H1 (cell line): ENCODE measurements around the gene CHST11. TPM values are rescaled to one million over a fixed set of nuclear protein-coding genes. Genes with fewer than 3 reads are reported as not detected.

Experiments used
- CTCF ChIA-PET: fragments of 300-600 bp; sonication (Branson Sonifier 250); formaldehyde crosslinking; loops from one replicate; lab custom pipeline; 2021; ENCODE audit not compliant: partially characterized antibody; lab: Charles Lee
- POLR2A ChIA-PET: fragments of 300-600 bp; sonication (Branson Sonifier 250); formaldehyde crosslinking; loops from one replicate; lab custom pipeline; 2021; ENCODE audit warnings: inconsistent platforms; ENCODE audit not compliant: partially characterized antibody; lab: Charles Lee
- DNase-seq, 2 experiments: peaks; one replicate each; pipeline versions ENCODE4 v3.0.0 to v3.0.0-alpha.2; 2010 to 2022; ENCODE audit warnings: low spot score in 2 of 2, low read depth in 1 of 2, mixed read lengths in 1 of 2
- FAIRE-seq: peaks from 2 replicates; lab custom pipeline; 2011; peaks lifted over from hg19 to GRCh38; lab: Jason Lieb, UNC
- H2AFZ ChIP-seq: 2 replicates; pipeline ENCODE4 v1.8.1; 2012; ENCODE audit warnings: low read length, inconsistent platforms
- H2AK5ac ChIP-seq: 2 replicates; pipeline ENCODE4 v1.6.1; 2013; ENCODE audit warnings: low read depth, low read length
- H2BK120ac ChIP-seq: replicated peaks from 2 replicates; pipeline ENCODE3; 2013; ENCODE audit warnings: low read depth, low read length, inconsistent platforms
- H2BK12ac ChIP-seq: 2 replicates; pipeline ENCODE4 v1.6.1; 2013; ENCODE audit warnings: low read depth, low read length
- H2BK15ac ChIP-seq: 2 replicates; pipeline ENCODE4 v1.6.1; 2013; ENCODE audit warnings: low read length
- H2BK20ac ChIP-seq: 2 replicates; pipeline ENCODE4 v1.6.1; 2013; ENCODE audit warnings: low read length
- H2BK5ac ChIP-seq: 2 replicates; pipeline ENCODE4 v1.6.1; 2013; ENCODE audit warnings: low read depth, low read length
- H3K14ac ChIP-seq: 2 replicates; pipeline ENCODE4 v1.6.1; 2013; ENCODE audit warnings: inconsistent platforms; ENCODE audit not compliant: insufficient read length
- H3K18ac ChIP-seq: 2 replicates; pipeline ENCODE4 v1.6.1; 2013; ENCODE audit warnings: low read length; ENCODE audit errors: extremely low read depth
- H3K23ac ChIP-seq: 2 replicates; pipeline ENCODE4 v1.6.1; 2013; ENCODE audit warnings: inconsistent platforms; ENCODE audit not compliant: insufficient read length
- H3K23me2 ChIP-seq: 2 replicates; pipeline ENCODE4 v1.6.1; 2013; ENCODE audit warnings: low read depth, low read length
- H3K27ac ChIP-seq: 2 replicates; pipeline ENCODE4 v1.6.1; 2011; ENCODE audit warnings: low read depth, low read length, inconsistent platforms
- H3K27me3 ChIP-seq, 4 experiments: replicated peaks in 1 of 4; 1 replicate in 1 of 4; 2 replicates in 3 of 4; pipeline versions ENCODE4 v1.6.1 to v1.8.1; 2011 to 2013; ENCODE audit warnings: low read length in 3 of 4, mild to moderate bottlenecking in 3 of 4, inconsistent platforms in 2 of 4, mixed read lengths in 2 of 4, moderate library complexity in 1 of 4; ENCODE audit not compliant: control insufficient read depth in 3 of 4, insufficient read depth in 3 of 4; ENCODE audit errors: extremely low read depth in 1 of 4
- H3K36me3 ChIP-seq, 4 experiments: 2 replicates each; pipeline versions ENCODE4 v1.6.1 to v1.8.1; 2011 to 2013; ENCODE audit warnings: mild to moderate bottlenecking in 4 of 4, low read length in 3 of 4, moderate library complexity in 2 of 4, control low read depth in 1 of 4, inconsistent platforms in 1 of 4; ENCODE audit not compliant: insufficient read depth in 4 of 4, control insufficient read depth in 2 of 4
- H3K4ac ChIP-seq: replicated peaks from 2 replicates; pipeline ENCODE3; 2013; ENCODE audit warnings: low read length, low read depth, mixed read lengths, inconsistent platforms; ENCODE audit not compliant: insufficient read length
- H3K4me1 ChIP-seq, 4 experiments: replicated peaks in 1 of 4; 1 replicate in 1 of 4; 2 replicates in 3 of 4; pipeline versions ENCODE4 v1.6.1 to v1.8.1; 2011 to 2013; ENCODE audit warnings: low read length in 3 of 4, inconsistent platforms in 2 of 4, mixed read lengths in 1 of 4; ENCODE audit not compliant: insufficient read depth in 4 of 4, control insufficient read depth in 3 of 4
- H3K4me2 ChIP-seq, 2 experiments: 2 replicates each; pipeline versions ENCODE4 v1.6.1 to v1.8.1; 2011 to 2013; ENCODE audit warnings: low read depth in 2 of 2, low read length in 2 of 2, control low read depth in 1 of 2, inconsistent platforms in 1 of 2, mild to moderate bottlenecking in 1 of 2; ENCODE audit not compliant: insufficient read depth in 1 of 2
- H3K4me3 ChIP-seq, 4 experiments: fragments of 200-600, 300-600 bp in 1 of 4; sonication (generic), shearing (Covaris generic), sonication (Bioruptor Twin) in 1 of 4; 2 replicates each; pipeline versions ENCODE4 v1.5.1 to v1.8.1; 2011 to 2016; ENCODE audit warnings: low read length in 4 of 4, low read depth in 3 of 4, control low read depth in 2 of 4, inconsistent platforms in 2 of 4, mild to moderate bottlenecking in 2 of 4, mixed read lengths in 1 of 4, moderate library complexity in 1 of 4; ENCODE audit not compliant: insufficient read depth in 2 of 4; ENCODE audit errors: extremely low read depth in 1 of 4
- H3K56ac ChIP-seq: replicated peaks from 2 replicates; pipeline ENCODE3; 2013; ENCODE audit warnings: low read depth, mild to moderate bottlenecking, mixed read lengths, low read length, inconsistent platforms; ENCODE audit not compliant: insufficient read length
- H3K79me1 ChIP-seq: 2 replicates; pipeline ENCODE4 v1.6.1; 2013; ENCODE audit warnings: low read depth, low read length, control low read depth
- H3K79me2 ChIP-seq, 2 experiments: 2 replicates each; pipeline versions ENCODE4 v1.6.1 to v1.8.1; 2012 to 2013; ENCODE audit warnings: low read length in 2 of 2, mild to moderate bottlenecking in 2 of 2, inconsistent platforms in 1 of 2; ENCODE audit not compliant: insufficient read depth in 2 of 2, control insufficient read depth in 1 of 2
- H3K9ac ChIP-seq, 4 experiments: replicated peaks in 1 of 4; 1 replicate in 1 of 4; 2 replicates in 3 of 4; pipeline versions ENCODE4 v1.6.1 to v1.8.1; 2011 to 2013; ENCODE audit warnings: low read depth in 3 of 4, low read length in 3 of 4, control low read depth in 2 of 4, mild to moderate bottlenecking in 2 of 4, moderate library complexity in 2 of 4, inconsistent platforms in 1 of 4; ENCODE audit errors: extremely low read depth in 1 of 4
- H3K9me3 ChIP-seq, 2 experiments: 2 replicates each; pipeline versions ENCODE4 v1.6.1 to v1.8.1; 2012 to 2013; ENCODE audit warnings: mild to moderate bottlenecking in 2 of 2, moderate library complexity in 2 of 2, control low read depth in 1 of 2, inconsistent platforms in 1 of 2, low read depth in 1 of 2, low read length in 1 of 2, mixed read lengths in 1 of 2; ENCODE audit not compliant: insufficient read depth in 2 of 2
- H4K20me1 ChIP-seq, 2 experiments: replicated peaks in 1 of 2; 2 replicates each; pipeline versions ENCODE3 to v1.8.1; 2011 to 2013; ENCODE audit warnings: inconsistent platforms in 2 of 2, low read length in 2 of 2, mild to moderate bottlenecking in 1 of 2; ENCODE audit not compliant: insufficient read depth in 2 of 2, control insufficient read depth in 1 of 2
- H4K5ac ChIP-seq: 2 replicates; pipeline ENCODE4 v1.6.1; 2013; ENCODE audit warnings: low read length, low read depth, mixed read lengths, inconsistent platforms; ENCODE audit not compliant: insufficient read length
- H4K8ac ChIP-seq: 2 replicates; pipeline ENCODE4 v1.8.0; 2013; ENCODE audit warnings: mild to moderate bottlenecking, moderate library complexity, low read length, inconsistent platforms; ENCODE audit not compliant: insufficient read depth; ENCODE audit errors: extremely low read depth
- H4K91ac ChIP-seq: replicated peaks from 2 replicates; pipeline ENCODE3; 2013; ENCODE audit warnings: low read length, mixed read lengths, inconsistent platforms; ENCODE audit not compliant: insufficient read length
- ATF2 ChIP-seq: IDR thresholded peaks from 2 replicates; pipeline ENCODE4 v1.6.1; 2012; ENCODE audit warnings: low read length, inconsistent platforms
- EZH2 ChIP-seq: fragments of 200-600 bp; sonication (generic); IDR thresholded peaks from 2 replicates; pipeline ENCODE4 v1.7.1; 2012; ENCODE audit warnings: low read depth, mild to moderate bottlenecking, moderate library complexity, low read length, inconsistent platforms; ENCODE audit not compliant: severe bottlenecking
- NANOG ChIP-seq: IDR thresholded peaks from 2 replicates; pipeline ENCODE4 v1.6.1; 2011; ENCODE audit warnings: low read length, low read depth, mild to moderate bottlenecking, inconsistent platforms; ENCODE audit not compliant: insufficient read depth, poor library complexity, severe bottlenecking
- TEAD4 ChIP-seq: IDR thresholded peaks from 2 replicates; pipeline ENCODE4 v1.6.1; 2012; ENCODE audit warnings: low read depth, low read length, inconsistent platforms, mixed read lengths
- YY1 ChIP-seq: IDR thresholded peaks from 2 replicates; pipeline ENCODE4 v1.6.1; 2011; ENCODE audit warnings: low read depth, mild to moderate bottlenecking, low read length
- ZNF274 ChIP-seq: IDR thresholded peaks from 2 replicates; pipeline ENCODE4 v1.7.0; 2012; ENCODE audit warnings: low read length, borderline replicate concordance; ENCODE audit errors: extremely low read depth
- WGBS, 2 experiments: shearing (Covaris generic) in 1 of 2; methylation state at CpG; one replicate each; pipeline versions ENCODE4 v1.1.6 to v1.1.7; 2013 to 2015; ENCODE audit warnings: low lambda C conversion rate in 2 of 2, mixed read lengths in 2 of 2, inconsistent platforms in 1 of 2, low coverage in 1 of 2, missing lambda C conversion rate in 1 of 2; ENCODE audit not compliant: insufficient replicate concordance in 2 of 2, insufficient coverage in 1 of 2, insufficient read length in 1 of 2; ENCODE audit errors: extremely low coverage in 1 of 2, missing lambda C conversion rate in 1 of 2; 5-methylcytosine and 5-hydroxymethylcytosine counted together
- polyA plus RNA-seq, 7 experiments: library from polyadenylated mRNA; depleted of rRNA in 3 of 7; stranded (reverse) in 5 of 7; unstranded in 2 of 7; fragments of >200 nt in 5 of 7; fragments of 200-250 nt in 2 of 7; gene quantifications; 1 replicate in 5 of 7; 2 replicates in 1 of 7; 4 replicates in 1 of 7; pipeline versions ENCODE4 v1.2.1 to v1.2.3, GENCODE V29; 2011 to 2013; ENCODE audit warnings: missing spikeins in 2 of 7, mixed read lengths in 2 of 7
- total RNA-seq: library from RNA; stranded (reverse); fragmentation: NEBNext Ultra II Directional; extraction: Animal tissue kit (Norgen Biotek cat#: 25700); gene quantifications from 2 replicates; pipeline ENCODE4 v1.2.1, GENCODE V29; 2021

The CHST11 gene
- total and polyA plus RNA-seq, 2 of the 8 experiments (the other 6 are each of a cell fraction or from before 2014, with no cell fraction given): 14.4 to 20.8 TPM

- Histone ChIP-seq H3K14ac (no peak overlapping the region), H3K79me2 (no peaks in the 10 kb centered on the region), H4K91ac (no peak overlapping the region), H3K27me3 (no peaks in the 10 kb centered on the region), H3K9ac (no peak overlapping the region), H3K23ac (no peak overlapping the region), H3K4ac (no peak overlapping the region), H2AK5ac (no peak overlapping the region), H3K27ac (no peak overlapping the region), H2BK12ac (no peak overlapping the region), H2BK15ac (no peak overlapping the region), H3K9me3 (no peaks in the 10 kb centered on the region), H2AFZ (no peak overlapping the region), H3K4me1 (no peaks in the 10 kb centered on the region), H3K18ac (no peak overlapping the region), H3K36me3 (no peaks in the 10 kb centered on the region), H3K4me3 (no peak overlapping the region), H4K8ac (no peak overlapping the region), H3K56ac (no peak overlapping the region), H3K23me2 (no peaks in the 10 kb centered on the region), H4K20me1 (no peaks in the 10 kb centered on the region), H2BK120ac (no peak overlapping the region), H2BK20ac (no peak overlapping the region), H3K79me1 (no peaks in the 10 kb centered on the region), H2BK5ac (no peak overlapping the region), H4K5ac (no peak overlapping the region), H3K4me2 (no peak overlapping the region)
- no peak for TF ChIP-seq TEAD4
- TF ChIP-seq YY1: no peak
- no peak for TF ChIP-seq ZNF274
- no peak for TF ChIP-seq ATF2
- no peak for TF ChIP-seq EZH2
- TF ChIP-seq NANOG: no peak
- ChIA-PET CTCF (interaction anchor here (1.3 to 1.9 kb wide), 2 partner anchors 14 to 27 kb away, joined by 3 to 5 read pairs; no protein-coding TSS in a partner anchor), POLR2A (interaction anchor here (1.0 kb wide), 1 partner anchor 191 kb away, joined by 4 read pairs; no protein-coding TSS in a partner anchor)
- WGBS, 2 experiments: 87% methylated on average over 8 of the region's 8 CpGs; no CpG with 5 or more reads in 1 of the 2 experiments
- FAIRE-seq (no peak), DNase-seq (no peak)
Observed at GRCh38 chr12:104643093-104643818, 186.5 kb downstream of the CHST11 start.
